DOHH2 (cell line): ENCODE data around the gene HYI.

ENCODE experiments used
- EZH2phosphoT487 ChIP-seq: fragments of 200-600 bp; sonication (generic); IDR thresholded peaks from 2 replicates; pipeline ENCODE4 v1.6.1; 2017; ENCODE audit warnings: borderline replicate concordance, mild to moderate bottlenecking, antibody characterized with exemption, low read length, moderate library complexity, mixed read lengths
- TF ChIP-seq, protein P1 (sequence below): fragments of 200-600 bp; sonication (generic); IDR thresholded peaks from one replicate; pipeline ENCODE4 v1.5.1; 2014; ENCODE audit warnings: antibody characterized with exemption, mild to moderate bottlenecking, low read depth, low read length; ENCODE audit not compliant: poor library complexity, severe bottlenecking

DNA sequence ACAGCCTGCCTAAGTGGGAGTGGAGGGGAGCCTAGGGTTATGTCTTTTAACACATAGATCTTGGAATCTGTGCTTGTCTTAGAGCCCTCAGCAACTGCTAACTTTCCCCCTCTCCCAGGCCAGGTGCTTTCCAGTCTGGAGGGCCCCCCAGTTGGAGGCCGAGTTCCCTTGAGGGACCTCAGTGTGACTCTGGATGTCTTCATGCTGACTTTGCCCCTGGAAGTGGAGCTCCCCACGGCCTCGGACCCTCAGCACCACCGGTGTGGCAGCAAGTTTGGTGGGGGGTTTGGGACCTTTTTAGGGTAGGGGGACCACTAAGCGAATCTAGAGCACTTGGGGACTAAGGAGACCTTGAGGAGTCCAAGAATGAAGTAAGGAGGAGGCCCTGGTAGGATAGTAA, 22.9 kb downstream of the HYI start:
- TF ChIP-seq, protein P1, sequence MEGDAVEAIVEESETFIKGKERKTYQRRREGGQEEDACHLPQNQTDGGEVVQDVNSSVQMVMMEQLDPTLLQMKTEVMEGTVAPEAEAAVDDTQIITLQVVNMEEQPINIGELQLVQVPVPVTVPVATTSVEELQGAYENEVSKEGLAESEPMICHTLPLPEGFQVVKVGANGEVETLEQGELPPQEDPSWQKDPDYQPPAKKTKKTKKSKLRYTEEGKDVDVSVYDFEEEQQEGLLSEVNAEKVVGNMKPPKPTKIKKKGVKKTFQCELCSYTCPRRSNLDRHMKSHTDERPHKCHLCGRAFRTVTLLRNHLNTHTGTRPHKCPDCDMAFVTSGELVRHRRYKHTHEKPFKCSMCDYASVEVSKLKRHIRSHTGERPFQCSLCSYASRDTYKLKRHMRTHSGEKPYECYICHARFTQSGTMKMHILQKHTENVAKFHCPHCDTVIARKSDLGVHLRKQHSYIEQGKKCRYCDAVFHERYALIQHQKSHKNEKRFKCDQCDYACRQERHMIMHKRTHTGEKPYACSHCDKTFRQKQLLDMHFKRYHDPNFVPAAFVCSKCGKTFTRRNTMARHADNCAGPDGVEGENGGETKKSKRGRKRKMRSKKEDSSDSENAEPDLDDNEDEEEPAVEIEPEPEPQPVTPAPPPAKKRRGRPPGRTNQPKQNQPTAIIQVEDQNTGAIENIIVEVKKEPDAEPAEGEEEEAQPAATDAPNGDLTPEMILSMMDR, result no peak
- no peak for TF ChIP-seq EZH2phosphoT487
